BE2C (cell line): Measurements from ENCODE around the gene GALNS.
A peak's percentile ranks its signal among the peaks of the same experiment; 100 is the strongest.

ENCODE experiments used
- DNase-seq: peaks from one replicate; pipeline ENCODE4 v3.0.0-alpha.2; 2020
- H3K27me3 ChIP-seq: fragments of 250-450 bp; sonication (Bioruptor Pico); 2 replicates; pipeline ENCODE4 v1.5.1; 2020; ENCODE audit warnings: mild to moderate bottlenecking
- H3K36me3 ChIP-seq: fragments of 250-450 bp; sonication (Bioruptor Pico); 2 replicates; pipeline ENCODE4 v1.5.1; 2020; ENCODE audit warnings: mild to moderate bottlenecking
- H3K4me1 ChIP-seq: fragments of 250-450 bp; sonication (Bioruptor Pico); 2 replicates; pipeline ENCODE4 v1.5.1; 2020
- H3K4me3 ChIP-seq: 2 replicates; pipeline ENCODE4 v1.5.1; 2011; ENCODE audit warnings: low read depth, low read length
- H3K9me3 ChIP-seq: fragments of 250-450 bp; sonication (Bioruptor Pico); 2 replicates; pipeline ENCODE4 v1.5.1; 2020
- CTCF ChIP-seq: IDR thresholded peaks from 2 replicates; pipeline ENCODE4 v1.5.1; 2012; ENCODE audit warnings: mild to moderate bottlenecking, low read depth, low read length

The GALNS gene

DNA sequence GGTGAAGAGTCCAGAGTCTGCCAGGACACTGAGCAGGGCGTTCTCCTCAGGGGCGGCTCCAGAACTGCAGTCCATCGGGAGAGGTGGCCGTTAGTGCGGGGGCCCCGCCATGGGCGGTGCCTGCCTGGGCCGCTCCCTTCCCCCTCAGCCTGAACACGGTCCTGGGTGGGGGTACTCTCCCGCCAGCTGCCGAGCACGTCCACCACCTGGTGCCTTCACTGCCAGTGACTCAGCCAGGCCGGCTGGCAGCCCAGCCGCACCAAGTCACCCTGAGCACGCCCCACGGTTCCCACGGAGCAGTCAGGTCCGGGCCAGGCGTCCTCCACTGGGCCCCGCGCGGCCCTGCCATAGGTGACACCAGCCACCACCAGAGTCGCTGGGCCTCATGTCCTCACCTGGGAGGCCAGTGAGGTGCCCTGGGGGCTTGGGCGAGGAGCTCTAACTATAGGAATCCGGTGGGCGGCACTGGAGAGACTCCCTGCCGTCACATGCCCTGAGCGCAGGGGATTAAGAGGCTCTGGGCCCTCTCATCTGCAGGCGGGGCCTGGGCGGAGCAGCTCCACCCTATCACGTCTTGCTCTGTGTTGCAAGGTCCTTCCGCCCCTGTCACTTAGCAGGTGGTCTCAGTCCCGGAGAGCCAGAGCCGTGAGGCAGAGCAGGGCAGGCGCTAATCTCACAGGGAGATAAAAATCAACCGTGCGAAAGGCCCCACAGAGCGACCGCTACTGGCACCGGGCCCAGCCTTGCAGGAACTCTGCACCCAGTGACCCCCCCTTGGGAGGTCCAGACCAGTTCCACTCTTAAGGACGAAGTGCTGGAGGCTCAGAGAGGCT is 86.1 kb downstream of the GALNS start:
- DNase-seq: peak; percentile 78
- H3K4me1 ChIP-seq: peaks cover 26% of the 10 kb centered on the region
- H3K27me3 ChIP-seq: peaks cover 11% of the 10 kb centered on the region
- peak overlapping the region; percentile 31 for H3K4me3 ChIP-seq
- H3K36me3 ChIP-seq: no peaks in the 10 kb centered on the region
- no peak for TF ChIP-seq CTCF
- H3K9me3 ChIP-seq: no peaks in the 10 kb centered on the region

DNA sequence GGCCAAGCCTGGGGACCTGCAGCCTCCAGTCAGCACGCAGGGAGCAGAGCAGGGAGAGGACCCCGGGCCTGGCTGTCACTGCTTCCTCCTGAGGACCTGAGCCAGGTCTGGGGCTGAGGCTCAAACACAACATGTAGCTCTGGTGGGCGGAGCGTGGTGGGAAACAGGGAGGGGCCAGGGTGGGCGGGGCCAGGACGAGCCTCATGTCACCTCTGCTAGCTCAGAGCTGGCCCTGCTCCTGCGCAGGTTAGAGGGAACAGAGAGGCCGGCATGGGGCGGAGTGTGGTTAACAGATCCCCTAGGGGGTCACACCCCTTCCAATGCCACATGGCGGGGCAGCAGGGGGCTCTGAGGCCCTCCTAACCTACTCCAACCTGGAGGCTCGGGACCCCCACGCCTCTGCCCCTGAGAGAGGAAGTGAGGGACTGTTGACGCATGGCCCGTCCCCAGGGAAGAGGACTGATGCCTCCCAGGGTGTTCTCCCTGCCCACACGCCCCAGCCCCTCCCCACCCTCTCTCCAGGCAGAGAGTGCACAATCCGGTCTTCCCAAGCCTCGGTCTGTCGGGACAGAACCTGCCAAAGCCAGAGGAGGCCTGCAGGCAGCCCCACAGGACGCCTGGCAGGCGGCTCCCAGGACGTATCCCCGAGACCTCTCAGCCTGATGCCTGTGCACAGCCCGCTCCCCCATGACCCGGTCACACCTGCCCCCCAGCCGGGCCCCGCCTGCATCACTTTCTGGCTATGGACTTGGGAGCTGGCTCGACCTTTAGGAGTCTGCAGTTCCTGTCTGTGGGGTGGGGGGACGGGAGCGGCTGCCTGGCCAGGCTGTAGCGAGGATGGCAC is 86.9 kb downstream of the GALNS start:
- no peaks in the 10 kb centered on the region for H3K36me3 ChIP-seq
- H3K4me1 ChIP-seq: peaks cover 26% of the 10 kb centered on the region
- H3K27me3 ChIP-seq: peaks cover 11% of the 10 kb centered on the region
- peak; percentile 62 for DNase-seq
- peak overlapping the region; percentile 31 for H3K4me3 ChIP-seq
- TF ChIP-seq CTCF: no peak
- no peaks in the 10 kb centered on the region for H3K9me3 ChIP-seq

- Histone ChIP-seq H3K9me3 (no peaks in the 10 kb centered on the region), H3K27me3 (peaks cover 11% of the 10 kb centered on the region), H3K36me3 (no peaks in the 10 kb centered on the region), H3K4me1 (peaks cover 25% of the 10 kb centered on the region), H3K4me3 (no peak overlapping the region)
- peak; percentile 53 for DNase-seq
- TF ChIP-seq CTCF: no peak
These were observed 88.5 kb downstream of the GALNS start for GRCh38 chr16:88768071-88768783.

DNA sequence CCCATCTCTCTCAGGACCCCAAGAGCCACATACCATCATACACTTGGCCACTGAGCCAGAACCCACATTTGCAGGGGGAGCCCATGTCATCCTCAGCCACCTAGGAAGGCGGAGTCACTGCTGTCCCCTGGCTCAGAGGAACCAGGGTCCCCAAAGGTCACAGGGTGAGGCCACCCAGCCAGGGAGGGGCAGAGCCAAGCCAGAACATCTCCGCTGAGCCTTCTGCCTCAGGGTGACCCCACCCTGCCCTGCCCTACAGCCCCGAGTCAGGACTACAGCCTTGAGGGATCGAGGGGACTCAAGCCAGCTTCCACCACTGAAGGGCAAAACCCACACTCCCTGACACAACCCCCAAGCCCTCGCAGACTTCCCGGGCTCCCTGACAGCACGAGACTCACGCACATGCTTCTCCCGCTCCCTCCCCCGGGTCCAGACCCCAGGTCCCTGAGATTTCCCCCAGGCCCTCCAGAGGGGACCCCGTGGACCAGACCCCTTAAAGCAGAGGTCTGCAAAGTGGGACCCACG is 89.1 kb downstream of the GALNS start:
- TF ChIP-seq CTCF: no peak
- Histone ChIP-seq H3K4me3 (no peak overlapping the region), H3K27me3 (peaks cover 11% of the 10 kb centered on the region), H3K9me3 (no peaks in the 10 kb centered on the region), H3K4me1 (peaks cover 20% of the 10 kb centered on the region), H3K36me3 (no peaks in the 10 kb centered on the region)
- no peak for DNase-seq

- H3K36me3 ChIP-seq: no peaks in the 10 kb centered on the region
- H3K4me1 ChIP-seq: peaks cover 20% of the 10 kb centered on the region
- no peak for TF ChIP-seq CTCF
- H3K9me3 ChIP-seq: no peaks in the 10 kb centered on the region
- no peak overlapping the region for H3K4me3 ChIP-seq
- no peak for DNase-seq
- peaks cover 11% of the 10 kb centered on the region for H3K27me3 ChIP-seq
These were observed 89.8 kb downstream of the GALNS start for GRCh38 chr16:88766975-88767374.
